Measurements from ENCODE around the gene CDCA8.
"Not testable (repeated sequence)": the region's sequence is repeated elsewhere in the genome, so short reads cannot be mapped to it uniquely, and the experiment has no call there.

The CDCA8 gene

GRCh38 chr1:37718181-37718900 lies 26.0 kb downstream of the CDCA8 start:
- DNase-seq (ENCODE audit: low read depth) = no peak

DNA sequence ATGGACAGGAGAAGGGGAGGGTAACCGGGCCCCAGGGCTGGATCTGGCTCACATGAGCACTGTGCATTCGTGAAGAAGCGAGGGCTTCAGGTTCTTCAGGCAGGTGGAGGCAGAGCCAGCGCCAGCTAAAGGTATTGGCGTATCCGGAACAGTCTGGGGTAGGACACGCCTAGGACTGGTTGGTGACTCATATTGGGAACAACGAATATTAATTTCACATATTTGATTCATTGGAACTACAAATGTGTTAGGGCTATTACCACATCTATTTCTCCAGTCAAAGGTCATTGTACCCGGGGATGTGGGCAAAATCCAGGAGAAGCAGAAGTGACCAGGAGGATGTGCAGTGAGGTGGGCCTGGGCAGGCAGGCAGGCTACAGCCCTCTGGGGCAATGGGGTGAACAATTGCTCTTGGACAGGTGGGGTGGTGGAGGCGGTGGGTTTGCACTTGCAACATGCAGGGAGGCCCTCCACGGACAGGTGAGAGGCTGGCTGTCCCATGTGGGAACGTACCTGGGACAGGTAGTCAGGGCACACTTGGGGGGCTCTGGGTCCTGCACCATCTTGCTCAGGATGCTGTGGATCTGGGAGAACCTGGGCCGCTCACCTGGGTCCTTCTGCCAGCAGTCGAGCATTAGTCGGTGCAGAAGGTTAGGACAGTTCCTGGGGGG lies 26.7 kb downstream of the CDCA8 start:
- DNase-seq (ENCODE audit: low read depth) = no peak

GRCh38 chr1:37719572-37720195 lies 27.4 kb downstream of the CDCA8 start:
- no peak for DNase-seq (ENCODE audit: low read depth)

DNA sequence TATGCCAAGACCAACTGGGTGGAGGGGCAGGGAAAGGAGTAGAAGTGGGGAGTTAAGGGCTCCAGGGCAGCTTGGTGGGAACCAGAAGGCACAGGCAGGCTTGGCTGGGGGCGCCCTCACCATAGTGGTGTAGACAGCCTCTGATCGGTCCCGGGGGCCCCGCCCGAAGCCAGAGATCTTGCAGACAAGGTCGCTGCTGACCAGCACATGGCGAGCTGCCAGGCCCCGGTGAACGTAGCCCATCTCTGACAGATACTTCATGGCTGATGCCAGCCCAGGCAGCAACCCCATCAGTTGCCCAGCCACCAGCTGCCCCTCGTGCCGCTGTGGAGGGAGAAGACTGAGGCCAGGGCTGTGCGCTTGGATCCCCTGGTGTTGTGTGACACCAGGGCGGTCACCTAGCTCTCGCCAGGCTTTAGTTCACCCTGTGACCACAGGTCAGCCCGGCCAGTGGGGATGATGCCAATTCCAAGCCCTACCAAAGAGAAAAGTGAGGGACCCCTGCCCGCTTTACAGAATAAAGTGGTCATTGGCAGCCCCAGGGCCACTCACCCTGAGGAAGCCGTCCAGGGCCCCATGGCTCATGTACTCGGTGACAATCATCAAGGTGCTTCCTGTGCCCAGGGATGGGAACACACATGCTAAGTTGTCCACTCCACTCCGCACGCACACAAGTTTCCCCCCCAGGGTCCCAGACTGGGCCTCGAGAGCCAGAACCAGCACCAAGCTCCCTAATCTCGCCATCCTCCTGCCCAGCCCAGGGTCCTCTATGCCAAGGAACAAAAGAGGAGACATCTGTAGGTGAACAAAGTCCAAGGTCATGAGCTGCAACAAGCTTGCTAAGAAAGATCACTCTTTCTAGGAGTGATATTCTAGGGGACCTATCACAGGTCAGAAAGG lies 28.2 kb downstream of the CDCA8 start:
- DNase-seq (ENCODE audit: low read depth) = no peak

DNA sequence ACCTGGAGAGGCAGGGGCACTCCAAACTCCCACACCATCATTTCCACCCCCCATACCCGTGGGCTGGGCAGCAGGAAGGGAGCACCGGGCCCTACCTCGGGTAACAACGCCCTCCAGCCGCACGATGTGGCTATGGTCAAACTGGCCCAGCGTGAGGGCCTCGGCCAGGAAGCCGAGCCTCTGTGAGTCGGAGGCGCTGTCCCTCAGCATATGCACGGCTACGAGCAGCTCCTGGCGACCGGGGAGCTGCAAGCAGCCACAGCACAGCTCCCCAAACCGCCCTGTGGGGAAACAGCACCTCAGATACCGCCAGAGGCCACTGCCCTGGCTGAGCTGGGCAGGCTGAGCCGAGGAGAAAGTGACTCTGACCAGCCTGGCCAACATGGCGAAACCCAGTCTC lies 29.2 kb downstream of the CDCA8 start:
- no peak for DNase-seq (ENCODE audit: low read depth)

DNA sequence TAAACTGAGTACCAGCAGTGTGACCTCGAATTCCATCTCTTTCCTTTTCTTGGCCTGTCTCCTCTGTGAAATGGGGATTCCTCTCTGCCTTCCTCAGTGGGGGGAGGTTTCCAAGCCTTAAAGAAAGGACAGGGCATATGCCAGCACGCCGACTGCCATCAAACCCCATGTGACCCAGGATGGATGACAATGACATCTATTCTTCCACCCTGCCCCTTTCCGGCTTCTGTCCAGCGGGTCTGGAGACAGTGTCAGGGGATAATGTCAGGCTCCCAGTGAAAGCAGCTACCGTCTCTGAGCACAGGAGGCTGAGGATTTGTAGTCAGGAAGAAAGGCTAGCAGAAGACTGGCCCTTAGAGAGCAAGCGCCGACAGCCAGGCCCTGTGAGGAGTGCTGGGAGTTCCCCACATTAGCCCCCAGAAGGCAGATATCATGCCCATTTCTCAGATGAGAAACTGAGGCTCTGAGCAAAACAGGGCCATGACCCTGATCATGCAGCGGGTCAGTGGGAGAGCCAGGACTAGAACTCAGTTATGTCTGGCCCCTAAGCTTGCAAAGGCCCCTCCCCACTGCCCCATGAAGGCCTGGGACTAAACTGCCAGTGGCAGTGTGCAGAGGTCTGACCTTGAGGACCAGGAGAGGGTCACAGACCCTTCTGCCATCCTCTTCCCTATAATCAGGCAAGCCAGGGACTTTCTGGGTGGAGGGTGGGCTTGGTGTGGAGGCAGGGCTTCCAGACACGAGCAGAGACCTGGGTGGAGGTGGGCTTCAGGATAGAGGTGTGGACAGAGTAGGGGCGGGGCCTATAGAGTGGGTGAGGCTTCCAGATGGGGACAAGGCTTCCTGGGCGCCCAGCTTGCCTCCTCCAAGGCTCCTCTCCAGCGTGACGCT lies 30.1 kb downstream of the CDCA8 start:
- no peak for DNase-seq (ENCODE audit: low read depth)

- DNase-seq (ENCODE audit: low read depth) = no peak
These were observed 30.7 kb downstream of the CDCA8 start for GRCh38 chr1:37723072-37723389.

DNA sequence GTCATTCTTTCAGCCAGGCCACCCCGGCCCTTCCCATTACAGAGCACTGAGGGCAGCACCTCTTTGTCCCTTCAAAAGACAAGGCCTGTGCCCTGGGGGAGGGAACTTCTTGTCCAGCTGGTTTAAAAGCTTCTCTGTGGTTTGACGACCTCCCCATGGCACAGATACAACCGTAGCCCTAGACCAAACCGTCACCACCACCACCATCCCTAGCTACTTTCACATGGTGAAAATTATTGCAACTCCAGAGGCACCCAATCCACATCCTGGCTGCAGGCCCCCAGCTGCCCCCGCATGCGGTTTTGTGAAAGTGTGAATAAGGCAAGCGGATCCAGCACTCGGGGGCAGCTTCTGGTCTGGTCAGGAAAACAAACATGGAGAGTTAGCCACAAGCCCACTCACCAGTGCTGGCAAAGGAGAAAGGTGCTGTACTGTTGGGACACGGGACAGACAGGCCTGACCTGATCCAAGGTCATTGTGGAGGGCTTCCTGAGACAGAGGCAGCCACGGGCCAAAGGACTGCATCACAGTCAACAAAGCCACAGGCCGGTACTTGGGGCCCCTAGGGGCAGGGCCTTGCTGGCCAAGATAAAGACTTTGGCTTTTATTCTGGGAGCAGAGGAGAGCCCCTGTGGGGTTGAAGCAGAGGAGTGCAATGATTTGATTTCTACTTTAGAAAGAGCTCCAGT lies 31.2 kb downstream of the CDCA8 start:
- DNase-seq (ENCODE audit: low read depth) = no peak

GRCh38 chr1:37724575-37724974 lies 32.3 kb downstream of the CDCA8 start:
- no peak for DNase-seq (ENCODE audit: low read depth)

DNA sequence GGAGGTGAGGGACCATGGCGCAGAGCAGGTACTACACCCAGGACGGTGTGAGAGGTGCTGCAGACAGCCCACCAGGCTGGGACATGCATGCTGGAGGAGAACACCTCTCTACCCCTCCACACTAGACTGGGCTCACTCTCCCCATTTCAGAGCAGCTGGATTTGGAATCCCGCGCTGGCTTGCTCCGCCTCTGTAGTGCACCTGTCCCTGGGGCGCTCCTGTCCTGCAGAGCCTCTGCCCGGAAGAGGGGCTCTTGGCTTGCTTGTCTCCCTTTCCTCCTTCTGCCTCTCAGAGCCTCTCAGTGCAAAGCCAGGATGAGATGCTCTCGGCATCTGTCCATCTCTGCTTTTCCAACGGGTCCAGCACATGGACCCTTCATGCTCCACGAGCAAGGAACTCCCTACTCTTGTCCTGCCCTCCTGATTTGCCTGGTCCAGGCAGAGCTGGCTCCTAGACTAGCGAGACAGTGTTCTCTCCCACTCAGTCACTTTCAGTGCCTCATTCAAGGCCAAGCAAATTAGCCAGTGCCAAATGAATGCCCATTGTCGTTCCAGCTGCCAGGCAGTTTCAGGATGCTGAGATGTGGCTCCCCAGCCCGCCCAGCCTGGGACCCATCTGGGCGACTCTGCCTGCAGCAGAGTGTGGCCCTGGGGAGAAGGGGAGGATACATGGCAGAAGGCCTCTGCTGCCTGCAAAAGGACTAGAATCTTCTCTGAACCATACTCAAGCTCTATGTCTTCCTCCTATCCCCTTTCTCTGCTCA lies 33.7 kb downstream of the CDCA8 start:
- DNase-seq (ENCODE audit: low read depth) = no peak

DNA sequence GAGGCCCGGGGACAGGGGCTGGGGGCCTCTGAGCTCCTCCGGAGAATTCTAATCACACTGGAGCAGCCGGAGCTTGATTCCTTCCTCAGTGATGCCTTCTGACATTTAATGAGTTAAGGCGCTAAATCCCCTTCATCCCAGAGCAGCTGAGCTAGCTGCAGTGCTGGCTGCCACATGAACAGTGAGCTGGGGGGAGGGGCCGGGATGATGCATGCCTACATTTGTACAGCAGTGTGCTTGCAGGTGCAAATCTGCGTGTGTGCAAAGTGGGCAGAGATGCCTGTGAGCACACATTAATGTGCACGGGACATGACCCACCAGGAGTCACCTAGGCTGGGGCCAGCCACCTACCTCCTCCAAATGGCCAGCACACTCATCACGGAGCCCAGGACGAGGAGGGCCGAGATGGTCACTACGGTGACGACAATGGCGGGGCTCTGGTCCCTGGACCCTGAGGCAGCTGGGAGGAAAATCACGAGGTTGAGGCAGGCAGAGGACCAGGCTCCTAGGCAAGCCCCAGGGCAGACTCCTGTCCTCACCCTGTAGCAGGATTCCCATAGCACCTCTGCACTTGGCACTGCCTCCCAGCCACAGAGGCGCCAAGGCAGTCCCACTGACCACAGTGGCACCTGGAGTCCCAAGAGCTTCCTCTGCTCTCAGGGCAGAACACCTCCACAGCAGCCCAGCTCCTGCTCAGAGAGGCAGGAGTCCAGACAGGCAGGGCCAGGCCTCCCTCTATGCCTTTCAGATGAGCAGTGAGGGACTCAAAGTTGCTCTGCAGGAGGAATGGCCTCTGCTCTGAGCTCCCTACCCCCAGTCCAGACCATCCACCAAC lies 34.7 kb downstream of the CDCA8 start:
- DNase-seq (ENCODE audit: low read depth) = no peak

DNA sequence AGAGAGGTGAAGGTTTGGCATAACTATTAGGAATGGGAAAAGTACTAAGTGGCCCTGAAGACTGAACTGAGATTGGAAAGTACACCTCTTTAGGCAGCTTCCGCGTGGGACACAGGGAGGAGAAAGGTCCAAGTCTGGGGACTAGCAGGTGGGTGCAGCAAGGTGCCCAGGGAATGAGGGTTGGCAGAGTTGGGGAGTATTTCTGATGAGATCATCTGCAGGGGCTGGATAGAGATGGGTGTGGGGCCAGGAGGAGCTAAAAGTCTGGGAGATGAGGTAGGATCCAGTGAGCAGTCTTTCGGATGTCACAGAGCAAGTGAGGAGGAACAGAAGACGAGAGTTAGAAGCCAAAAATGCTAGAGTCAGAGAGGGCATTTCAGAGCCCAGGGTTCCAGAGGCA lies 36.1 kb downstream of the CDCA8 start:
- no peak for DNase-seq (ENCODE audit: low read depth)

- DNase-seq (ENCODE audit: low read depth) = no peak
These were observed 38.1 kb downstream of the CDCA8 start for GRCh38 chr1:37730376-37730775.

GRCh38 chr1:37731312-37732019 lies 39.1 kb downstream of the CDCA8 start:
- no peak for DNase-seq (ENCODE audit: low read depth)

DNA sequence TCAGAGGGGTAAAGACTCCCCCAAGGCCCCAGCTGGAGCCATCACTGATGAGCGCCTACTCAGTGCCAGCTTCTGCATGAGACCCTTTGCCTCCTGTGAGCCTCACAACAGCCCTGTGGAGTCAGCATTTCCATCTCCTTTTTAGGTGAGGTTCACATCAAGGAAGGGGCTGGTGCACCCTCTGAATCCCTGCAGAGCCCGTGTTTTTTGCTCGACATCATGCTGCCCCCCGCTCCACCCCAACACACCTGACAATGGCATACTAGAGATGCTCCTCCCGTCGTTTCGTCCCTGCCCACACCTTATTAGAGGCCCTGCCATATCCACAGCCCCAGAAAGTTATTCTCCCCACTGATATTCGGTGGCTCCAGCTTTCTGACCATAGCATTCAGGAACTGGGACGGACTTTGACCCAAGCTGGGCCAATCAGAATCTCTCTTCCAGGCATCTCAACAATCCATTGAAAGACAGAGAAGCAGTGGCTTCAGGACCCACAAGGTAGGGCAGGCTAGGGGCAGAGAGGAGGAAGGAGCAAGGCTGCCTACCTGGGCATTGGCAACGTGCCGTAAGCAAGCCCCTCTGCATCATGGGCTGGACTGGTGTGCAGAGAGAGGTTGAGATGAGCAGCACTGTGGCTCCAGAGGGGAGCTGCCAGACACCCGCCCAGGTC lies 39.9 kb downstream of the CDCA8 start:
- DNase-seq (ENCODE audit: low read depth) = no peak

DNA sequence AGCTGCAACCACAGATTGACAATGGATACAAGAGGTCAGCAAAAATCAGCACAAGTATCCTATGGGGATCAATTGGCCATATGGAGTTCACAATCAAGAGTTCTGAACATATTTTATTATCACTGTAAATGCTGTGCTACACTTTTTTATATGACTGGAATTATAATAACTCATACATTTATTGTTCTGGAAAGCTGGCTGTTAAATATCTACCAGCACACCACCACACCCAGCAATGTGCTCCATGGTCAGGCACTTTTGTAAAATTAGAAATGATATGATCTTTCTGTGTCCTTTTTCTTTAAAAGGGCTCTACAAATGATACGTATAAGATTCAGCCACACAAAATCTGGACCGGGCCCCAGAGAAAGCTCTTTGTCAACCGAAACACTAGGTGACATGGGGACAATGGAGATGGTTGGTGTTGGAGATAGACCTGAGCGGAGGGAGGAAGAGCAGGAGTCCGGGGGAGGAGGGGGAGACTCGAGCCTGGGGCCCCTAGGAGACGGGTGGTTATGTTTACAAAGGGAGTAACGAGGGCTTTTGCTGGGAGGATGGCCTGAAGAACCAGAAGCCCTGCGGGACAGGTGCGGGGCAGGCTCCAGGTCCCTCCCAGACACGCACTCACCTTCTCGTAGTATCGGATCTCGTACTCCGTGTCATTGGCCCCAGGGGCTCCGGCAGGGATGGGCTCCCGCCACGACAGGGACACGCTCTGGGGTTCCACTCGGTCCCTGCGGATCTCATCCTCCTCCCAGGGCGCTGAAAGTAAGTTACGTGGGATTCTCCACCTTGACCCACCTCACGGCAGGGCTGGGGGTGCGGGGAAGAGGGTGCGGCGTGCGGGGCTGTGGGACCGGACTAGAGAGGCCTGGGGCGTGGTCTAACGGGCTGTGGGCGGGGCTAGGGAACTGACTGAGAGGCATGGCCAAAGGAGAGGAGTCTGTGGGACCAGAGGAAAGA lies 42.6 kb downstream of the CDCA8 start:
- no peak for DNase-seq (ENCODE audit: low read depth)

- not testable (repeated sequence) for DNase-seq (ENCODE audit: low read depth)
These were observed 45.7 kb downstream of the CDCA8 start for GRCh38 chr1:37737975-37738374.
